Measurements from ENCODE around the gene SMCO3.
"Not testable (repeated sequence)": the region's sequence is repeated elsewhere in the genome, so short reads cannot be mapped to it uniquely, and the experiment has no call there.

Gene SMCO3

GRCh38 chr12:14774074-14774905, 39.7 kb downstream of the SMCO3 start:
- DNase-seq, result peak; percentile 82 to 91 (median 90)

- DNase-seq, result no peak
Observed at GRCh38 chr12:14773685-14774073, 40.3 kb downstream of the SMCO3 start.

GRCh38 chr12:14772946-14773345, 41.0 kb downstream of the SMCO3 start:
- DNase-seq, result no peak

GRCh38 chr12:14771651-14772137, 42.3 kb downstream of the SMCO3 start:
- DNase-seq, result peak; percentile 13 to 78 (median 59)

GRCh38 chr12:14770496-14771461, 43.2 kb downstream of the SMCO3 start:
- peak; percentile 91 to 96 (median 94) for DNase-seq

- peak; percentile 83 to 97 (median 88) for DNase-seq
Observed at GRCh38 chr12:14769969-14770495, 44.0 kb downstream of the SMCO3 start.

- DNase-seq, result no peak
Observed at GRCh38 chr12:14769466-14769968, 44.5 kb downstream of the SMCO3 start.

GRCh38 chr12:14768823-14769405, 45.1 kb downstream of the SMCO3 start:
- peak in 3 of 6 experiments; percentile 5 to 39 (median 5) for DNase-seq

GRCh38 chr12:14767617-14768016, 46.4 kb downstream of the SMCO3 start:
- DNase-seq, result no peak

GRCh38 chr12:14766649-14767215, 47.2 kb downstream of the SMCO3 start:
- no peak for DNase-seq

GRCh38 chr12:14766020-14766419, 48.0 kb downstream of the SMCO3 start:
- DNase-seq, result not testable (repeated sequence)

- DNase-seq, result no peak
Observed at GRCh38 chr12:14765398-14765797, 48.6 kb downstream of the SMCO3 start.

GRCh38 chr12:14759711-14760280, 54.2 kb downstream of the SMCO3 start:
- not testable (repeated sequence) for DNase-seq

- DNase-seq, result no peak
Observed at GRCh38 chr12:14756334-14757143, 57.4 kb downstream of the SMCO3 start.
